Raji (cell line): Measurements from ENCODE around the gene DRD3.

Experiments
- POLR2A ChIP-seq: IDR thresholded peaks from 2 replicates; pipeline ENCODE4 v1.6.1; 2011; ENCODE audit warnings: low read depth, low read length, control low read depth; ENCODE audit not compliant: insufficient read depth

The DRD3 gene

DNA sequence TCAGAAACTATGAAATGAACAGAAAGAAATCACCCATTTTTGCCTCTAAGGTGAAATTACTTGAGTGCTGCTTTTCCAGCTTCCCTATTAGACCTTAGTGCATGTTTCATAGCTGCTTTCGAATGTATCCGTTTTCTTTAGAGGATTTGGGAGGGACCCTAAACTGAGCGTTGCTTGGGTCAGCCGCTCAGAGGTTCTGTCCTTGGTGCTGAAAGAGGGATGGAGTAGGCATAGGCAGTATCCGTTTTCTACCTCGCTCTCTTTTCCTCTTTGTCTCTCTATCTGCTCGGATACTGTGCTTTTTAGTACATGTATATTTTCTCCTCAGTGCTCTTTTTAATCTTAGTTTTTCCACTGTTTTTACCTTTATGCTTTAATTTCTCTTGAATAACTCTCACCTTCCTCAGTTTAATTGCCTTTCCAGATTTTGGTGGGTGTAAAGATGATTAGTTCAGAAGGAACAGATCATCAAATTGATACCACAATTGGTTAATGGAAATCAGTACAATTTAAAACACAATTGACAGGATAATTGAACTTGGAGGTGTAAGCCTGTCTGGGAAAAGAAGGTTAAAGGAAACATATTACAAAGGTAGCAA, at the start of gene DRD3:
Gene DRD3 (minus strand): TSS at position 283 of the 599 bp plus-strand sequence. CDS start 7,060 bp downstream, outside the sequence.
- no peak for TF ChIP-seq POLR2A

DNA sequence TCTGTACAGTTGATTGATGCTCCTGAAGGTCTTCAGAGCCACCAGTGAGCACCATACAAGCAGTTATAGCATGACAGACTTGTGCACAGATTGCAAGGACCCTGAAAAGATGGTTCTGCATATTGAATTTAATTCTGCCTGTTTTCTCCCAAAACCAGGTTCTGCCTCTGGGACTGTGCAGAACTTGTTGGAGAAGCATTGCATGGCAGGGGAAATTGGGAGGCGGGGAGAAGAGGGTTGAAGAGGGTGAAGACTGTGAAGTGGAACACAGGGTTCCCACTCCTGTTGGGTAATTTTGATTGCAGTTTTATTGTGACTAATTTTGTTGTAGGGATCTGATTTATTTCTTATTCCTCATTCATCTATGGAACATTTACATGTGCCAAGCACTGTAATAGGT, 48.2 kb upstream of the DRD3 start:
- no peak for TF ChIP-seq POLR2A

- TF ChIP-seq POLR2A = no peak
These were observed 47.5 kb upstream of the DRD3 start for GRCh38 chr3:114226313-114226712.

DNA sequence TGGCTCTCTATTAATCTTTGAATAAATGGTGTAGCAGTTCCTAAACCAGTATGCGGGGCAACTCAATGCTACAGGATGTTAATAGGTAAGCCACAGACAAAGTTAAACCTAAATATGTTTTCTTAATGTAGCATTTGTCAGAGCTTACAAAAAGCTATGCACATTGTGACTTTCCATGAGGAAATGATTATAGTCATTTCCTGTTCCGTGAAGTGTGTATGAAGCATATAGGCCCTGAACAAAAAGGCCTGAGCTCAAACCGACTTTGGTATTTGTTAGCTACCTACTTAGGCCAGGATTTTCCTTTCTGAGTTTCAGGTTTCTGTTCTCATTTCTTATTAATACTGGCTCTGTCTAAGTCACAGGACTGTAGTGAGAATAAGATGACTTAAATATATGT, 44.3 kb upstream of the DRD3 start:
- no peak for TF ChIP-seq POLR2A

DNA sequence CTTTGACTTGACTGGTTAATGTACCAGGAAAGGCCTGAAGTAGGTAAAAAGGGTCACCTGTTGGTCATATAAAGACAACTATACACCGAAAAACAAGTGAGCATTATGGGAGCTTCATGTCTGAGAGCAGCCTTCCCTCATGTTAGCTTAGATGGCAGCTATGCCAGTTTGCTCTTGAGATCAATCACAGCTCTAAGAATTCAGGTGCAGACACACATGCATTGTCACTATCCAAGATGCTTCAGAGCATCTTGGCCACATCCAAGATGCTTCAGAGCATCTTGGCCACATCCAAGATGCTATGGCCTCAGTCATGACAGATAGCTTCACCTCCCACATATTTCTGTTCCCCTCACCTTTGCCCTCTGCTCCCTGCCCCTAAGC, 43.0 kb upstream of the DRD3 start:
- TF ChIP-seq POLR2A = no peak

DNA sequence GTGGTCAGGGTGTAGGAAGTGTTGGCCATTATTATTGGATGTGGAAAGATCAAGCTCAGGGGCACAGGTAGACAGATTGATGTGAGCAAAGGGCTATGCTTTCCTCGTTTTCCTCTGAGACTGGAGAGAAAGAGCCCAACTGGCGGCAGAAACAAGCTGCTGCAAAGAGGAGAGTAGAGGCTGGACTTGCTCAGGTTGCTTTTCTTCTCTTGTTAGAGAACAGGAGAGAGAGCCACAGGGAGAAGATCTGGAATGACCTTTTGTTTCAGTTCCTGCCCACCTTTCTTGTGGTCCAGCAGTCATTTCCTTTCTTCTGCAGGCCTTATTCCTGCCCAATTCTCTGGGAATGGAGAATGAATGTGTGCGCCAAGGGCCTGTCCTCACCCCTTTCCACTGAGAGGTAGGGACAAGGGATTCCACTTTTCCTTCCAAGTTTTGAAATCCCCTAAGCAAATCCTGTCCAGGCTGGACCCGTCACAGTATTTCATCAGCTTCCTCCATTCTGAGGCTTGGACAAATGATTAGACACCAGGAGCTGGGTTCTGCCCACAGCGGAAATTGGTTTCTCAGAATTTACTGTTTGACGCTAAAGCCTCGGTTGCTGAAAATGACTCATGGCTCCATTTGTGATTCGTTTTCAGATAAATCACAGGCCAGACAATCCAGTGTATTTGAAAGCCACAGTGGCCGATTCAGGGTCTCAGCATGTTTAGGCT, 42.5 kb upstream of the DRD3 start:
- no peak for TF ChIP-seq POLR2A

DNA sequence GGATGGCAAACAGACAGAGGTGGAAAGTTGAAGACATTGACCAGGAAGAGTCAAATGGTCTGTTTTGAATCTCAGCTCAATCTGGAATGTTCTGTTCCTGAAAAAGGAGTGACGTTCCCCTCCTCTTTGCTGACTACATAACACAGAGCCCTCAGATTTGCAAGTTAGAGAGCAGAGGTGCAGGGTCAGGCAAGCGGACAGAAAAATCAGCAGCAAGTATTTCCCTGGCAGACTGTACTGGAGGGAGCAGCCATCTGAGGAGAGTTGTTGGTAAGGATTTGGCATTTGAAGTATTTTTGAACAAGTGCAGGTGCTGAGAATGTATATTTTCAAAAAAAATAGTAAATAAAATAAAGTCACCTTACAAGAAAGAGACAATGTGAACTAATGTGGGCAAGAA, 40.9 kb upstream of the DRD3 start:
- no peak for TF ChIP-seq POLR2A

- no peak for TF ChIP-seq POLR2A
These were observed 39.8 kb upstream of the DRD3 start for GRCh38 chr3:114218578-114219185.

DNA sequence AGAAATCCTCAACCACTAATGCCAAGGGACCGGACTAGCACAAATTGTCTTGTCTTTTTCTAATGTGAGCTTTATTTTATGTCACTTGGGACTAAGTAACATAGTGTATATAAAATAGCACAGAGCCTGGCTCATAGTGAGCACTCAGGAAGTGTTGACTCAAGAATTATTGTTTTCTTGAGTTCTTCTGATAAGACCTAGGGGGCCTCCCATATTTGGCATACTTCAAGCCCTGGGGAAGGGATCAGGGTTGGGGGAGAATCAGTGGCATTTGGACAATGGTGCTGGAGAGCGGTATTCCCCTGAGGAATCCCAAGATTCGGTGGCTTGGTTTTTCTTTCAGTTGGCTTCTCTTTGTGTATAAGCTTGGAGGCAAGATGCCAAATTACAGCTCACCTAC, 39.2 kb upstream of the DRD3 start:
- TF ChIP-seq POLR2A = no peak

- no peak for TF ChIP-seq POLR2A
These were observed 38.4 kb upstream of the DRD3 start for GRCh38 chr3:114217266-114217665.

GRCh38 chr3:114216186-114216970, 37.5 kb upstream of the DRD3 start:
- no peak for TF ChIP-seq POLR2A

DNA sequence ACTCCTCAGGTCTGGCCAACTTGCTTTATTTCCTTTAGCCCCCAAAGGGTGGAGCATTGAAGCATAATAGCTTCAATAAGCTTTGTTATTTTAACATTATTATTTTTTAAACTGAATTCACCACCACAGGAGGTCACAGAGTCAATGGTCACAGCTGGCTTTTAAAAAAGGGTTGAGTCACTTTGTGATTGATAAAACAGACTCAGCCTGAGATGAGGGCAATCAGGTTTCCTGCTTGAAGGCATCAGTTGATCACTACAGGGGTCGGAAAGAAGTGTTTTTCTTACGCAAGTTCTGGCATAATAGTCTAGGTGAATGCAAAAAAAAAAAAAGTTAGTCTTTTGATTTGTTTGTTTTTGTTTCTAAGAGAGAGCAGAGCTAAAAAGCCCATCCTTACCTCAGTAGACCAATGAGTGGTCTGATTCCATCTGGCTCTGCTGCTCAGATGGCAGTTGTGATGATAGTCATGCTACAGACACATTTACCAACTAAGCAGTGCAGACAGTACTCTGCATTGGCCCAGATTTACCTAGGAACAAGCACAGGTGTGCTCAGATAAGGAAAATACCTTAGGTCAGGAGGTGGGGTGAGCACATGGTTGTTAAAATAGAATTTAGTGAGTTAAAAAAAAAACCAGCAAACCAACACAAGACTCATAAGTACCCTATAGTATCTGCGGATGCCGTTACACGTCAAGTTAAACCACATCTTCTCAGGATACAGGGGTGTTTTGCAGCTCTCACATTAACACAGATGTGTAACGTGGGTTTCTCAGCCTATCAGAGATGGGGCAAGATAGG, 35.9 kb upstream of the DRD3 start:
- TF ChIP-seq POLR2A = no peak

- TF ChIP-seq POLR2A = peak; percentile 85
These were observed 35.0 kb upstream of the DRD3 start for GRCh38 chr3:114213627-114214541.

- TF ChIP-seq POLR2A = no peak
These were observed 34.4 kb upstream of the DRD3 start for GRCh38 chr3:114213292-114213626.
